B cell (primary cell): Measurements from ENCODE around the gene ACTRT3. TPM values are rescaled to one million over a fixed set of nuclear protein-coding genes. Genes with fewer than 3 reads are reported as not detected.

ENCODE experiments used
- ATAC-seq: fragments of 200-7000 bp; cut with Tn5 transposase; one replicate; pipeline ENCODE4 v1.10.0; 2021; ENCODE audit warnings: low read depth, mild to moderate bottlenecking, moderate number of reproducible peaks, moderate library complexity
- CTCF ChIA-PET: fragments of 350-600 bp; sonication (Branson Sonifier 250); formaldehyde crosslinking; loops from one replicate; lab custom pipeline; 2021; ENCODE audit warnings: antibody characterized with exemption, inconsistent platforms; lab: Charles Lee
- POLR2A ChIA-PET: fragments of 350-600 bp; sonication (Branson Sonifier 250); formaldehyde crosslinking; loops from one replicate; lab custom pipeline; 2021; ENCODE audit warnings: antibody characterized with exemption; lab: Charles Lee
- DNase-seq: peaks from one replicate; pipeline ENCODE4 v3.0.0; 2013
- H2AFZ ChIP-seq: 2 replicates; pipeline ENCODE4 v1.6.1; 2012; ENCODE audit warnings: mild to moderate bottlenecking, low read depth, low read length; ENCODE audit not compliant: insufficient read depth, poor library complexity, severe bottlenecking
- H3K27ac ChIP-seq, 2 donors: 1 replicate in 1 of 2; 2 replicates in 1 of 2; pipeline ENCODE4 v1.5.1; 2012 to 2013; ENCODE audit warnings: low read length in 2 of 2, mild to moderate bottlenecking in 2 of 2, moderate library complexity in 1 of 2
- H3K27me3 ChIP-seq, 4 experiments: fragments of 200-600 bp in 1 of 4; sonication (generic) in 1 of 4; replicated peaks in 1 of 4; 1 replicate in 2 of 4; 2 replicates in 2 of 4; pipeline versions ENCODE4 v1.6.1 to v1.7.0; 2013 to 2016; ENCODE audit warnings: low read length in 3 of 4, mild to moderate bottlenecking in 2 of 4, mixed read lengths in 1 of 4, moderate library complexity in 1 of 4; ENCODE audit not compliant: insufficient read depth in 4 of 4, control insufficient read depth in 3 of 4; ENCODE audit errors: control extremely low read depth in 1 of 4
- H3K36me3 ChIP-seq, 2 experiments: replicated peaks in 1 of 2; 1 replicate in 1 of 2; 2 replicates in 1 of 2; pipeline versions ENCODE4 v1.6.1 to v1.7.1; 2013; ENCODE audit warnings: low read length in 1 of 2; ENCODE audit not compliant: insufficient read depth in 2 of 2, control insufficient read depth in 1 of 2; ENCODE audit errors: control extremely low read depth in 1 of 2, extremely low read depth in 1 of 2
- H3K4me1 ChIP-seq, 2 donors: fragments of 200-600 bp in 1 of 2; sonication (generic) in 1 of 2; 1 replicate in 1 of 2; 2 replicates in 1 of 2; pipeline versions ENCODE4 v1.5.1 to v1.6.1; 2013 to 2017; ENCODE audit warnings: low read length in 2 of 2; ENCODE audit not compliant: control insufficient read depth in 2 of 2, insufficient read depth in 2 of 2
- H3K4me2 ChIP-seq: replicated peaks from 2 replicates; pipeline ENCODE3; 2012; ENCODE audit warnings: mild to moderate bottlenecking, low read depth, low read length; ENCODE audit not compliant: poor library complexity, severe bottlenecking
- H3K4me3 ChIP-seq, 5 experiments: fragments of 200-600 bp in 1 of 5; sonication (generic) in 1 of 5; 1 replicate in 3 of 5; 2 replicates in 2 of 5; pipeline versions ENCODE4 v1.5.1 to v1.7.0; 2011 to 2016; ENCODE audit warnings: low read length in 4 of 5, mild to moderate bottlenecking in 4 of 5, low read depth in 2 of 5, control low read depth in 1 of 5, moderate library complexity in 1 of 5; ENCODE audit not compliant: insufficient read depth in 1 of 5; ENCODE audit errors: control extremely low read depth in 1 of 5, extremely low read depth in 1 of 5
- H3K79me2 ChIP-seq: fragments of 200-600 bp; sonication (generic); one replicate; pipeline ENCODE4 v1.6.0; 2016; ENCODE audit warnings: low read length; ENCODE audit not compliant: control insufficient read depth, insufficient read depth
- H3K9ac ChIP-seq: fragments of 200-600 bp; sonication (generic); 2 replicates; pipeline ENCODE4 v1.6.1; 2017; ENCODE audit warnings: mild to moderate bottlenecking, low read length, moderate library complexity
- H3K9me3 ChIP-seq, 3 donors: one replicate each; pipeline versions ENCODE4 v1.6.1 to v1.7.1; 2013; ENCODE audit warnings: low read length in 2 of 3; ENCODE audit not compliant: control insufficient read depth in 2 of 3, insufficient read depth in 1 of 3; ENCODE audit errors: control extremely low read depth in 1 of 3
- H4K20me1 ChIP-seq: 2 replicates; pipeline ENCODE4 v1.6.0; 2012; ENCODE audit warnings: mild to moderate bottlenecking, low read length; ENCODE audit not compliant: insufficient read depth, control insufficient read depth, poor library complexity, severe bottlenecking
- H3K27ac Mint-ChIP-seq: one replicate; pipeline ENCODE4 v1.8.0; 2021; ENCODE audit warnings: mixed read lengths
- H3K27me3 Mint-ChIP-seq: one replicate; pipeline ENCODE4 v1.8.0; 2021; ENCODE audit warnings: mixed read lengths
- H3K4me1 Mint-ChIP-seq: one replicate; pipeline ENCODE4 v1.8.0; 2021; ENCODE audit warnings: mixed read lengths
- H3K4me3 Mint-ChIP-seq: one replicate; pipeline ENCODE4 v1.8.0; 2021; ENCODE audit warnings: mixed read lengths
- H3K9me3 Mint-ChIP-seq: one replicate; pipeline ENCODE4 v1.8.0; 2022; ENCODE audit warnings: mixed read lengths; ENCODE audit not compliant: insufficient read depth
- CTCF ChIP-seq: fragments of 200-600 bp; IDR thresholded peaks from one replicate; pipeline ENCODE4 v1.8.0; 2022; ENCODE audit warnings: antibody characterized with exemption, mild to moderate bottlenecking
- EZH2 ChIP-seq: IDR thresholded peaks from 2 replicates; pipeline ENCODE4 v1.6.1; 2012; ENCODE audit warnings: borderline replicate concordance, low read depth, mild to moderate bottlenecking, moderate library complexity, low read length; ENCODE audit not compliant: insufficient read depth, poor library complexity, severe bottlenecking
- WGBS: methylation state at CpG from one replicate; pipeline ENCODE4 v1.1.5; 2013; ENCODE audit warnings: missing lambda C conversion rate; ENCODE audit not compliant: insufficient coverage; 5-methylcytosine and 5-hydroxymethylcytosine counted together
- intact Hi-C: fragments of 100-400 bp; cut with micrococcal nuclease; formaldehyde crosslinking; loops from one replicate; pipeline ENCODE4 v1.10.0; 2022
- polyA plus RNA-seq: library from polyadenylated mRNA; depleted of rRNA; stranded (reverse); fragments of >200 nt; gene quantifications from 2 replicates; pipeline ENCODE4 v1.2.3, GENCODE V29; 2012
- total RNA-seq, 2 donors: library from RNA; stranded (reverse); fragments of 120-200 nt in 1 of 2; gene quantifications; 1 replicate in 1 of 2; 2 replicates in 1 of 2; pipeline versions ENCODE4 v1.2.3 to v1.2.4, GENCODE V29; 2013 to 2022

ACTRT3 gene
- total and polyA plus RNA-seq, 2 donors (not counting 1 experiment from before 2014, with no cell fraction given) = 0.18 to 0.37 TPM

DNA sequence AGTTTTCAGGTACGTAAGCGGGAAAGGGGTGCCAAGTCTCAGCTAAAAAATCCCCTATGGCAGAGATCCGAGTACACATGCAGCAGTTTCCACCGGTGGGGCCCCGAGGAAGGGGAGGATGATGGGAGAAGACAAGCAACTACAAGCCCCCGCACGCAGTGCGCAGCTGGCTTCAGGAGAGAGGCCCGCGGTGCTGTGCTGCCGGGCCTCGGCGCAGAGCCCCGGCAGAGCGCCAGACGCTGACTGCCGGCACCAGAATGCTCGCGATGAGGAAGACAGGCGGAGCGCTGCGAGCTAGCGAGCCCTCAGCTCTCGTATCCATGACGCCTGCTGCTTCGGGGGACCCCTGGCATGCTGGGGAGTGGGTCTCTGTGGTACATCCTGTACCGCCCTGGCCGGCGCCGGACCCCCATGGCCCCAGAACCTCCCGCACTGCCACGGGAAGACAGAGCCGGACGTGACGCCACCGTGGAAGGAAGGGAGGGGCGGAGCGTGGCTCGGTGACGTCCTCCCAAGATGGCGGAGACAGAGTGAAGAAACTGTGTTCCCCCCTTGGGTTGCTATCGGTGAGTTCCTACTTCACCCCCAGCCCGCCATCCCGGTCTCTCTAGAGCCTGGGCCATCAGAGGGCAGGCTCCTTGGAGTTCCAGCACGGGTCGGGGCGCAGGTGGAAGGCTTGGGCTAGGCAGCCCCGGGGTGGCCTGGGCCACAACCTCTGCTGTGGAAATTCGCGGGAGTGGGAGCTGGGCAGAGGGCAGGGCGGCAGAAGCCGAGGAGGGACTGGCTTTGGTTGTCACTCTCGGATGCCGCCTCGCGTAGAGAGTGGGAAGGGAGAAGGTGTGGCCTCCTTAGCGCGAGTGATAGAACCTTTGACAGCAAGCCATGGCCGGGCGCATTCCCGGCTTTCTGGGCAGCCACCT lies 3.8 kb upstream of the ACTRT3 start, which contains the start of gene MYNN:
Gene MYNN, plus strand, starts transcription at position 500 of the 920 bp plus-strand sequence. CDS start 900 bp downstream, outside the sequence.
- H3K27ac ChIP-seq = peak within 1 kb of the TSS; percentile 97
- peak within 1 kb of the TSS; percentile 78 for H3K4me2 ChIP-seq
- under 1% methylated on average over 61 of the region's 61 CpGs for WGBS
- ChIA-PET POLR2A (interaction anchor here (0.8 to 3.0 kb wide), 9 partner anchors 9 to 584 kb away, joined by 3 to 23 read pairs (median 4); partner anchors contain the start of genes LRRC34, LRRIQ4, SEC62 and SKIL), CTCF (interaction anchor here (0.7 to 3.3 kb wide), 8 partner anchors 9 to 194 kb away, joined by 3 to 21 read pairs (median 4); partner anchors contain the start of genes LRRC34, LRRIQ4 and TERC)
- H3K27me3 Mint-ChIP-seq = no peaks in the 10 kb centered on the region
- peak within 1 kb of the TSS; percentile 98 for H2AFZ ChIP-seq
- peaks cover 44% of the 10 kb centered on the region for H3K79me2 ChIP-seq
- ATAC-seq (peak; percentile 78), DNase-seq (peak; percentile 96)
- peaks cover 1 to 33% of the 10 kb centered on the region in 2 experiments for H3K36me3 ChIP-seq
- H3K4me3 ChIP-seq = peak within 1 kb of the TSS; percentile 89 to 97 (median 91)
- no peaks in the 10 kb centered on the region for H3K27me3 ChIP-seq
- peak within 1 kb of the TSS; percentile 96 for H3K9ac ChIP-seq
- H3K27ac Mint-ChIP-seq = peak within 1 kb of the TSS; percentile 99
- peaks cover 16 to 19% of the 10 kb centered on the region in 2 donors for H3K4me1 ChIP-seq
- H3K9me3 Mint-ChIP-seq = no peaks in the 10 kb centered on the region
- H4K20me1 ChIP-seq = no peaks in the 10 kb centered on the region
- peak within 1 kb of the TSS; percentile 100 for H3K4me3 Mint-ChIP-seq
- intact Hi-C loops = loop anchor here (1.0 to 5.0 kb wide), 8 partner anchors 8 to 584 kb away; partner anchors contain the start of genes PHC3, SEC62, SKIL and TERC
- no peak for TF ChIP-seq EZH2
- no peak for TF ChIP-seq CTCF
- H3K4me1 Mint-ChIP-seq = peaks cover 50% of the 10 kb centered on the region
- peaks cover 0 to 7% (median 0%) of the 10 kb centered on the region in 3 donors for H3K9me3 ChIP-seq
